Activated CD8-positive, alpha-beta memory T cell treated with anti-CD3 and anti-CD28 coated beads for 24 hours (primary cell): ENCODE data around the gene TXNDC8.
"Not testable (repeated sequence)": the region's sequence is repeated elsewhere in the genome, so short reads cannot be mapped to it uniquely, and the experiment has no call there.

ENCODE experiments used
- DNase-seq: peaks from one replicate; pipeline ENCODE4 v3.0.0-alpha.2; 2020

TXNDC8 gene

DNA sequence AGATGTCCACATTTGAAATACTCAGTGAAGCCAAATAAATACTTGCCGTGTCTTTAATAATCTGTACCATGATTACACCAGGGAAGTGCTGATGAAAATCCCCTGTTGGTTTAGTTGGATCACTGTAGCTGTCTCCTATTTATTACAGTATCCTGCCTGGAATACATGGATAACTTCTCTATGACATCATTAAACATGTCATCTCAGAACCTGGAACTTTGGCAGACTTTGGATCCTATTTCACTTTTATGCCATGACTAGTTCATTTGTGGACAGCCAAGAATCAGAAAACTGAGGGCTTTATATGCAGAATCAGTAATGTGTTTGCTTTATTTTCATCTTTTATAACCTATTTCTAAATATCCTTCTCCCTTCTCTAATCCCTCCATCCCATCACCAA, at the start of gene TXNDC8:
Gene TXNDC8 (minus strand): TSS at position 137 of the 400 bp plus-strand sequence.
- no peak for DNase-seq

DNA sequence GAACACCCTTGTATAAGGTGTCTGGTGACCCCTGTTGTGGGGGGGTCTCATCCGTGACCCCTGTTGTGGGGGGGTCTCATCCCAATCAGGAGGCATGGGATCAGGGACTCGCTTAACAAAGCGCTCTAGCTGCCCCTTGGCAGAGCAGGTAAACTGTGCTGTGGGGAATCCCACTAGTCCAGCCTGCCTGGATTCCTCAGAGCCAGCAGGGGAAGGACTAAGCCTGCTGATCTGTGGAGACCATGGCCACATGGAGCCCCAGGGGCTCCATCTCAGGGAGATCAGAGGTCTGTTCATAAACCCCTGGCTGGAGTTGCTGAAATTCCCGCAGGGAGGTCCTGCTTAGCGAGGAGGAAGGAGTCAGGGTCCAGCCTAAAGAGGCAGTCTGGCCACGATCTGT, 45.8 kb upstream of the TXNDC8 start:
- no peak for DNase-seq

DNA sequence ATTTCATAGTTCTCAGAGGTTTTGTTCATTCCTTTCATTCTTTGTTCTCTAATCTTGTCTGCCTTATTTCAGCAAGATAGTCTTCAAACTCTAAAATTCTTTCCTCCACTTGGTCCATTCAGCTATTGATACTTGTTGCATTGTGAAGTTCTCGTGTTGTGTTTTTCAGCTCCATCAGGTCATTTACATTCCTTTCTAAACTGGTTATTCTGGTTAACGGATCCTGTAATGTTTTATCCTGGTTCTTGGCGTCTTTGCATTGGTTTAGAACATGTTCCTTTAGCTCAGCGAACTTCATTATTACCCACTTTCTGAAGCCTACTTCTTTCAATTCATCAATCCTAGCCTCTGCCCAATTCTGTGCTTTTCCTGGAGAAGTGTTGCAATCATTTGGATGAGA, 45.1 kb upstream of the TXNDC8 start:
- DNase-seq = no peak

DNA sequence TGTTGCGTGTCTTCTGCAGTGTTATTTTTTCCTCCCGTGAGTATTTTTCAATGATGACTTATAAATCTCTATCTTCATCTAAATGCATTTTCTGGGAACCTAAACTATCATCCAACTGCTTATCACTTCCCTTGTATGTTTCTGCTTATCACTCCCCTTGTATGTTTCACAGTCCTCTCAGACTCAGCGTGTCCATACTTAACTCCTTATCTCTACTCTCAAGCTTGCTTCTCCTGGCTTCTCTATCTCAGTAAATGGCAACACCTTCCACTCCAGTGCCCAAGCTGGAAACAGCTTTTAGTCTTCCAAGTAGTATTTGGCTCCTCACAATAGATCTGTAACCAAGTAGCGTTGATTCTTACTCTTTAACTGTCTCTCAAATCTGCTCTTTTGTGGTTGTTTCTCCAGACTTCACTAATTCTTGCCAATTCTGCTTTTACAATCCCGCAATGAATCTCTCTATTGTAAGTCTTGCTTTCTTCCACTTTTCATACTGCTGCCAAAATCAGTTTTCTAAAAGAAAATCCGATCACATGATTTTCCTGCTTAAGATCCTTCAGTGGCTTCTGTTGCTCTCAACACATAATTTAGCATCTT, 33.8 kb upstream of the TXNDC8 start:
- no peak for DNase-seq

DNA sequence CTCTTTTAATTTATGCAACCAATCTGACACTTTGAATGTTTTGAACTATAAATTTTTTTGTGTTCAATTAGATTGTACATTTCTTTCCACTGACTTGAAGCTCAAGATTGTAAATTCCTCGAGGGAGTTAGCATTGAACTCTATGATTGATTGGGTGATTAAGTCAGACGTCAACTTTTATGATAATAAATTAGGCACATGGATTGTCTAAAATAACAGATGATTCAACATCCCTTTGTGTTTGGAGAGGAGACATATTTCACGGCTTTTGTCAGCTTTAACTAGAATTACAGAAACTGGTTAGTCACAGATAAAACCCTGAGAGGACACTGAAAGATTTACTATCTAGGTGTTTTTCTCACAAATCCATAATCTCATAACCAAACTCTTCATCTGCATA, 32.7 kb upstream of the TXNDC8 start:
- no peak for DNase-seq

DNA sequence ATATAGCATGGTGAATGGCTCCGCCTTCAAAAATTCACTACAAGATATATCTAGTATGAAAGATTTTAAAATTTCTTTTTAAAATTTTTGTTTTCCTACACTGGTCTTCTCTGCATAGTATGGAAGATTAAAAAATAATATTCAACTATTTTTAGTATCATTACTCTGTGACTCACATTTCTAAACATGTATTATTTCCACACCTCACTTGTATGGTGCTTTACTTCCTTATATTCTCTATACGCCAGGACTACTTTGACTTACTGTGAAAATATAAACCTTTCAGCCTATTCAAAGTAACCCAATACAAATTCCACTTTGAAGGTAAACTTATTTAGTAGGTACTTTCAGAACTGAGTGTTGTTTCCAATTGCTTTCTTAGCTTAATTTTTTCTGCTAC, 26.8 kb upstream of the TXNDC8 start:
- no peak for DNase-seq

DNA sequence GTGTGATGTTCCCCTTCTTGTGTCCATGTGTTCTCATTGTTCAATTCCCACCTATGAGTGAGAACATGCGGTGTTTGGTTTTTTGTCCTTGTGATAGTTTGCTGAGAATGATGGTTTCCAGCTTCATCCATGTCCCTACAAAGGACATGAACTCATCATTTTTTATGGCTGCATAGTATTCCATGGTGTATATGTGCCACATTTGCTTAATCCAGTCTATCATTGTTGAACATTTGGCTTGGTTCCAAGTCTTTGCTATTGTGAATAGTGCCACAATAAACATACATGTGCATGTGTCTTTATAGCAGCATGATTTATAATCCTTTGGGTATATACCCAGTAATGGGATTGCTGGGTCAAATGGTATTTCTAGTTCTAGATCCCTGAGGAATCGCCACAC, 21.3 kb upstream of the TXNDC8 start:
- not testable (repeated sequence) for DNase-seq

DNA sequence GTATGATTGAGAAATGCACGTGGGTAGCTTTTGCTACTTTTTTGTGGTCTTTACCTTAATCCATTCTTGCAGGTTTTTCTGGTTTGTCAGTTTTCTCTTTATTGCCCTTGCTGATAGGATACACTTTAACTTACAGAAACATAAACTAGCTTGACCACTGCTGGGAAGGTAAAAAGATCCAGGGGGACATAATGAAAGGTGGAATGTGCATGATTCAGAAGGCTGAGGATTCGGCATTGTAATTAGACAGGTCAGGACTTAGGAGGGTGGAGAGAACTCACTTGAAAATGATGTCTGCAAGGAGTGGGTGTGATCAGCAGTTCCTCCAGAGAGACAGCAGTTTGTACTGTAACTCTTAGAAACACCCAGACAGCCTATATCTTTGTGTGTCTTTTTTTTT, 19.8 kb upstream of the TXNDC8 start:
- no peak for DNase-seq

DNA sequence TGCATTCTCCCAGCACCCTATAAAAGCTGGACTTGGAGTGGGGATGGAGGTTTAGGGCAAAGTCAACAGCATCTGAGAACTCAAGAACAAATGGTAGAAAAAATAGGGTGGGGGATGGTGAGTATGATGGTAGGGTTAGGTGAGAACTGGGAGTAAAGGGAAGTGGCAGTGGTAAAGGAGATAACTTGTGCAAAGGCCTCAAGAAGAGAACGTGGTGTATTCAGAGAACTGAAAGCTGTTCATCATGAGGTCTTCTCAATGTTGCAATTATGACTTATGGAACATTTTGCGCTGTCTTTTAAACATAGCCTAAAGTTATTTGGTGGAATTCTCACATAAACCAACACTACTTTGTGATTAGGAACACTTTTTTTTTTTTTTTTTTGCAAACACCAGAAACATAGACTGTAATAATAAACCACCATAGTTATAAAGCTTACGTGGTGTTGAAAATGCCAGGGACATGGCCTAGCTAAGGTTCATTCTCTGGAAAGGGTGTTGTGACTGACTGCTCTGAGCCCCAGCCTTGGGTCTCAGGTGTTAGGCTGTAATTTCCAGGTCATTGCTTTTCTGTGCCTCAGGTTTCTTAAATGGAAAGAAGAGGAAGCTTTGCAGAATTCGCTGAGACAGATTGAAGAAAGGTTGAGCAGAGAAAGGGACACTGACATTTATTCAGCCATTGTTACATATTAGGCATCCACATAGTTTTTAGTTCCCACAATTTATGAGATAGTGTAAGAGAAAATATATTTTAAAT, 19.2 kb upstream of the TXNDC8 start:
- DNase-seq = no peak

DNA sequence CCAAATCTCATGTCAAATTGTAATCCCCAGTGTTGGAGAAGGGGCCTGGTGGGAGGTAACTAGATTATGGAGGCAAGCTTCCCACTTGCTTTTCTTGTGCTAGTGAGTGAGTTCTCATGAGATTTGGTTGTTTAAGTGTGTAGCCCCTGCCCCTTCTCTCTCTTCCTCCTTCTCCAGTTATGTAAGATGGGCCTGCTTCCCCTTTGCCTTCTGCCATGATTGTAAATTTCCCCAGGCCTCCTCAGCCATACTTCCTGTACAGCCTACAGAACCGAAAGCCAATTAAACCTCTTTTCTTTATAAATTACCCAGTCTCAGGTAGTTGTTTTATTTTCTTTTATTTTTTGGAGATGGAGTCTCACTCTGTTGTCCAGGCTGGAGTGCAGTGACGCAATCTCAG, 18.2 kb upstream of the TXNDC8 start:
- DNase-seq = no peak

DNA sequence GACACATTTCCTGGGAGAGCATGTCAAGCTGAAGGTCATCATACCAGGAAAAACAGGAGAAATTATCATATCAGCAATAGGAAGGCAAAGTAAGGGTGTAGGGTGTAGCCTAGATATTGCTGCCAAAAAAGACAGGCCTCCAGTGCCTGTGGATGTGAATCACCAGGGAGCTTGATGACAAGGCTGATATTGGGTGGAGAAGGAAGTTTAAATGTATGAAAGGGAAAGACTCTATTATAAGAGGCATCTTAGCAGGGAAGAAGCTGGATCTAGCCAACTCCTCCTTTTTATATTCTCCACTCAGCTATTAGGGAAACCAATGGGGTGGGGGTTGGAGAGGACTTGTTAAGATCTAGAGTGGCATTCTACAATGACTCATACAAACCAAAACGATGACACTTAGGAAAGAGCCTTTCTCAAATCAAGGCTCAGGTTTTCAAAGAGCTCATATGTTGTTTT, 13.4 kb upstream of the TXNDC8 start:
- no peak for DNase-seq

DNA sequence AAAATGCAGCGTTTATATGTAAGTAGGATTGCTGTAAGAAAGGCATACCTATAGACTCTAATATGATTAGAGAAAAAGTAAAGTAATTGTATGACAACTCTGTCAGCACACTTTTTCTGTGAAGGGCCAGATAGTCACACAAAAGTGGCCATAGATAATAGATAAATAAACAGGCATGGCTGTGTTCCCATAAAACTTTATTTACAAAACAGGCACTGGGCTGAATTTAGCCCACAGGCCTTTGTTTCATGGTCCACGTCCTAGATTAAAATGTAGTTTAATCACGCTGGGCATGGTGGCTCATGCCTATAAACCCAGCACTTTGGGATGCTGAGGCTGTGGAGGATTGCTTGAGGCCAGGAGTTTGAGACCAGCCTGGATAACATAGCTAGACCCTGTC, 8.7 kb upstream of the TXNDC8 start:
- DNase-seq = no peak

DNA sequence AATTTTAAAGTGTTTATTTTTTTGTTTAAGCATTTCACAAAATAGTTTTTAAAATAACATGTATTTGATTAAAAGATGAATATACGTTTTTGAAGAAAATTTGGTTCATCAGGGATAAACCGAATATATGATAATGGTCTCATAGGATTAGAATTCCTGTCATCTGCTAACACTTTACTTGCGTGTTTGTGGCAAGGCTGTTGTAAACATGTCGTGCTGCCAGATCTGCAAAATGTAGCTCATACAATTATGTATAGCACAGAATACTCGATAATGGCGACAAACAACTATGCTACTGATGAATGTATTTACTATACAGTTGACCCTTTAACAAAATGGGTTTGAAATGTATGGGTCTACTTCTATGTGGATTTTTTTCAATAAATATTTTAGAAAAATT, 7.2 kb upstream of the TXNDC8 start:
- no peak for DNase-seq

DNA sequence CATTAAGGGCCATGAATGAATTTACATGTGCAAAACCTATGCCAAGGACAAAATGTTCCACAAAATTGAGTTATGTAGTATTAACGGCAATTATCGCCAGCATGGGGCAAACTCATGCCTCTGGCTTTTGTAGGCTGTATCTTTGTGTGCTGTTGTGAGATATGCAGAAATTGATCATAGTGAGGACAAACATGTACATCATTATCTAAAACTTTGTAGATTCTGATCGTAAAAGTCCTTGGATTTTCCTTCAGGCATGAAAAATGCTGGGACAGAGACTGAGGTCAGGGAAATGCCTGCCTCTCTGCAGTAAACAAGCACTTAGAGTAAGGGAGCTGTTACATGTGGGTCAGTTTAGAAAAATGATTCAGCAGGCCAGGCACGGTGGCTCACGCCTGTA, 5.9 kb upstream of the TXNDC8 start:
- no peak for DNase-seq

DNA sequence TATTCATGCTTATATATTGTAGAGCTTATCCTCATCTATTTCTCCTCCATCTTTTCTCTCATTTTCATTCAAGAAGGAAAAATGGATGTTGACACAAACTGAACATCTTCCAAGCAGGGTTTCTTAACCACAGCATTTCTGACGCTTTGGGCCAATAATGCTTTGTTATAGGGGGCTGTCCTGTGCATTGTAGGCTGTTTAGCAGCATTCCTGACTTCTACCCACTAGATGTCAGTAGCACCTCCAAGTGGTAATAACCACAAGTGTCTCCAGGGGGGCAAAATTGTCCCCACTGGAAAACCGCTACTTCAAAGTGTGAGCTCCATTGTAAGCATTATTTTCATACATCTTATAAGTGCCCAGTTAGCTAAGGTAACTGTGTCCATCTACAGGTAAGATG, 2.6 kb upstream of the TXNDC8 start:
- DNase-seq = no peak

DNA sequence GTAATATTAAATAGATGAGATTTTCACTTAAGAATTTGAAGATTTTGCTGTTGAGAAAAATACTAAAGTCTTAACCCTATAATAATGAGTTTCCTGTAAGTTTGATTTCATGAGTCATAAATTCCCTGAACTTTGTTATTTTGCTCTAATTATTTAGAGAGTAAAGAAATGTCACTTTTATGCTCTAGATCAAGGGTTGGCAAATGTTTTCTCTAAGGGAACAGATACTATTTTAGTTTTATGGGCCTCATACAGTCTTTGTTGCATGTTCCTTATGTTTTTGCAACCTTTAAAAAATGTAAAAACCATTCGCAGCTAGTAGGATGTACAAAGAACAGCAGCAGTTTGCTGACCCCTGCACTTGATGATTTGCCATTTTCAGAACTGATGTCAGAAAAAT, 480 bp upstream of the TXNDC8 start:
- DNase-seq = no peak

DNA sequence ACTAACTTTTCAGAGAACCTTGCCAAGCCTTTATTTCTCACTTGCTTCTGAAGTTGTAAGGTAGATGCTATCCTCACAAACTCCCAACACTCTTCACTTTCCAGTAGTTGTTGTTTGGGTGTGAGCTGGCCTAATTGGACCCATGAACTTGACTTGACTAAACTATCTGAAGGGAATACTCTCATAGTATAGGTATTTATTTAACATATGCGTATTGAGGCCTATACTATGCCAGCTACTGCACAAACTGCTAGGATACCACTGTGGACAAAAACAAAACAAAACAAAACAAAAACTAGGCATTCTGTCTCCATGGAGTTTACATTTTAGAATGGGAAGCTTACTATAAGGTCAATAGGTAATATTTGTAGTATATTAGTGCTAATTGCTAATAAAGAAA, 1.3 kb downstream of the TXNDC8 start:
- DNase-seq = no peak

DNA sequence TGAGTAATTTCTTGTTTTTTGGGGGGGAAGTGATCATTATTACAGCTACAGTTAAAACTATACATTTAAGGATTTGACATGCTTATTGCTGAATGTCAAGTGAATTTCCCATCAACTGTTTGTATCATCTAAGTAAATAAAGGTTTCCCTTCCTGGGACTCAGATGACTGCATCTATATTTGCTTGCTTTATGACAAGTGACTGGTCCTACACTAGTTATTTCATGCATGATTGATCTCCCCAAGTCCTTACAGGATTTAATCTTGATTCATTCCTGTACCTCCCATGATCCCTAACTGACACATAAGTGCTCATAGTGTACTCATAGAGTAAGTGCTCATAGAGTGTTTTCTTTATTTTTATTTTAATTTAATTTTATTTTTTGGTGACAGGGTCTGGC, 2.8 kb downstream of the TXNDC8 start:
- no peak for DNase-seq

DNA sequence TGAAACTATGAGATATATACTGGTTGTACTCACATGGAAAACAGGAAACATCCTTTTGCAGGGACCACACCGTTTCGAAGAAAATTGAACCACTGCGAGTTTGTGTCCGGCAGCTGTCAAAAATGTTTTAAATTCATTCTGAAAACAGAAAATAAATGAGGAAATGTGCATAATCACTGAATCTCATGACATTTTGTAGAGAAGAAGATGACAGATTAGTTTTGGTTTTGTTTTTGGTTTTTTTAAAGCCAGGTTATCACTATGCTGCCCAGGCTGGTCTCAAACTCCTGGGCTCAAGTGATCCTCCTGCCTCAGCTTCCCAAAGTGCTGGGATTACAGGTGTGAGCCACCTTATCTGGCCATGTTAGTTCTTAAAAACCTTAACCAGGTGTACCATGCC, 3.5 kb downstream of the TXNDC8 start:
- DNase-seq = no peak

DNA sequence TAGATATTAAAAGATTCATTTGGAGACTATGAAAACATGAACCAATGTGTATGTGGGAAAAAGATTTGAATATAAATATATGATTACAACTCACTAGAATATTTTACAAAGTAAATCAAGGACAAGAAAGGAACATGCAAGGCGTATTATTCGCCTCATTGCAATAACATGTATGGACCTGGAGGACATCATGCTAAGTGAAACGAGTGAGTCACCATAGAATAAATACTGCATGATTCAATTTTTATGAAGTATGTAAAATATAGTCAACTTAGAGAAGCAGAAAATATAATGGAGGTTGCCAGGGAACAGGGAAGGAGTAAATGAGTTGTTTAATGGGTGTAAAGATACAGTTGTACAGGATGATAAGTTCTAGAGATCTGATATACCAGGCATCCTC, 4.9 kb downstream of the TXNDC8 start:
- no peak for DNase-seq

DNA sequence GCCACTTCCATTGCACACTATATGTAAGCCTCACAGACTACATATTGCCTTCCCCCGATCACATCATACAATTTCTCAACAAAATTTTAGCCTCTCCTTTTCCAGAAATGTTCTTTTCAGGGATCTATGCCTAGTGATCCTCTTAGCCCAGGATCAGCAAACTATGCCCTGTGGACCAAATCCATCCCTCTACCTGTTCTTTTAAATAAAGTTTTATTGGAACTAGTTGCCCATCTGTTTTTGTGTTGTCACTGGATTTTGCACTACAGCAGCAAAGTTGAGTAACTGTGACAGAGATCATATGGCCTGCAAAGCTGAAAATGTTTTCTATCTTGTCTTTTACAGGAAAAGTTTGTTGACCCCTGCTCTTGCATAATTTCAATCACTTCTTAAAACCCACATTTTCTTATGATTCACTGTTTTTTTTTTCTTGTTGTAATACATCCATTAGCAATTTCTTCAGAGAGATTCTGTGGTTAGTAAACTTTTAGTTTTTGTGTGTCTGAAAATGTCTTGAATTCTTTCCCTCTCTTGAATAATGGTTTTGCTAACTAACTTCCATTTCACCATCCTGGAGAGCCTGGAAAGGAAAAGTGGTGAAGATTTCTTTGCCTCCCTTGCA, 7.1 kb downstream of the TXNDC8 start:
- no peak for DNase-seq

DNA sequence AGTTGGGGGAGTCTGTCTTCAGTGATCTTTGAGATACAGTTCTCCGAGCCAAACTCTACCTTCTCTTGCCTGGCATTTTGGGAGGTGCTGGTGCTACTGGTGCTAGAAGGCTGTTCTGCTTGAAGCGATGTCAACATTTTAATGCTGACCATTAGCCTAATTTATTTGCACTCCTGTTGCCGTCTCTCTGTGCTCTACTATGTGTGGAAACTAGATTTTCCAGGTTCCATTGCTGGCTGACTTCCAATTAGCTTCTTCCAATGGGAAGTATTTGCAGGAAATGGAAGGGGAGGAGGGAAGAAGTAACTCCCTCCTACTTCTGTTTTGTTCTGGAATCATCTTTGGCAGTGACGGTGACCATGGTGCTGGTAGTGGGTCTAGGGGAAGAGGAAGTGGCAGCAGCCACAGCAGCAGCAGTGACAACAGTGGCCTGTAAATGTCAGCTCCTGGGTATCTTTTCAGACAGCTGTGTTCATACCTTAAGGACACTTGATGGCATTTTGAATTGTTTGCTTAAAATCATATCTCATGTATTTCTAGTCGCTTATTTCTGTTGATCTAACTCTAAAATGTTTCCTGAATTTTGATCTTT, 7.9 kb downstream of the TXNDC8 start:
- no peak for DNase-seq

DNA sequence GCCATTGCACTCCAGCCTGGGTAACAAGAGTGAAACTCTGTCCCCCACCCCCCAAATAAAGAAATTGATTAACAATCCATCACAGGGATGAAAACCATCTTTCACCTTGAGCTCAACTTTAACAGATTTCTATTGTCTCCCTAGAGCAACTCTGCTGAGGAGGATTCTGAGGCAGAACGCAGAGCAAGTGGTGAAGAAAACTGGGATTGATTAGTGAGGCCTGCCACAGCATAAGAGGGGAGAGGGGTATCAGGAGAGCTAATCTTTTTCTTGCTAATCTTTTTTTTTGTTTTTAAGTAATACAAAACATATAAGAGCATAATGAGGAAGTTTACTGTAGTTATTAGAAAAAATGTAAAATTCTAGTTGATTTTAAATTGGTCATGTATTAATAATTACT, 8.9 kb downstream of the TXNDC8 start:
- DNase-seq = no peak

DNA sequence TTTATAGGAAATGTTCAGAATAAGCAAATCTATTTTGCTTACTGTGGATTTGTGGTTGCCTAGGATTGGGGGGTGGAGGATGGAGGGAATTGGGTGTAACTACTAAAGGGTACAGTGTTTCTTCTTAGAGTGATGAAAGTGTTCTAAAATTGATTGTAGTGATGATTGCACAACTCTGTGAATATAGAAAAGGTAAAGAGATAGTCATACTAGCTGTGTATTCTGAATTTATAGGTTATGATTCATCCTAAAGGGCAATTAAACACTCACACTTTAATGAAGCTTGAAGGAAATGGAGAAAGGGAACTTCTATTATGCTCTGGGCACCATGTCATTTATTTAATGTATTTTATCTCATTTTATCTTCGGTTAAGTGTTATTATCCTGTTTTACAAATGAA, 9.9 kb downstream of the TXNDC8 start:
- no peak for DNase-seq
